GM21825 (cell line): Measurements from ENCODE around the gene DDX56.
A peak's percentile ranks its signal among the peaks of the same experiment; 100 is the strongest.
"Not testable (repeated sequence)": the region's sequence is repeated elsewhere in the genome, so short reads cannot be mapped to it uniquely, and the experiment has no call there.

Source experiments
- ATAC-seq: cut with Tn5 transposase; IDR thresholded peaks from one replicate; pipeline ENCODE4 v1.9.1; 2021; ENCODE audit warnings: mild to moderate bottlenecking, moderate library complexity; ENCODE audit not compliant: unreplicated experiment

Gene DDX56

DNA sequence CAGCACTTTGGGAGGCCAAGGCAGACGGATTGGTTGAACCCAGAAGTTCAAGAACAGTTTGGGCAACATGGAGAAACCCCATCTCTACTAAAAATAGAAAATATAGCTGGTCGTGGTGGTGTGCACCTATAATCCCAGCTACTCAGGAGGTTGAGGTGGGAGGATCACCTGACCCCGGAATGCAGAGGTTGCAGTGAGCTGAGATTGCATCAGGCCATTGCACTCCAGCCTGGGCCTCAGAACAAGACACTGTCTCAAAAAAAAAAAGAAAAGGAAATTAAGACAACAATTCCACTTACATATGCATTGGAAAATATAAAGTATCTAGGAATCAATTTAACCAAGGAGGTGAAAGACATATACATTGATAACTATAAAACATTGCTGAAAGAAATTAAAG, 25.5 kb upstream of the DDX56 start:
- no peak for ATAC-seq

DNA sequence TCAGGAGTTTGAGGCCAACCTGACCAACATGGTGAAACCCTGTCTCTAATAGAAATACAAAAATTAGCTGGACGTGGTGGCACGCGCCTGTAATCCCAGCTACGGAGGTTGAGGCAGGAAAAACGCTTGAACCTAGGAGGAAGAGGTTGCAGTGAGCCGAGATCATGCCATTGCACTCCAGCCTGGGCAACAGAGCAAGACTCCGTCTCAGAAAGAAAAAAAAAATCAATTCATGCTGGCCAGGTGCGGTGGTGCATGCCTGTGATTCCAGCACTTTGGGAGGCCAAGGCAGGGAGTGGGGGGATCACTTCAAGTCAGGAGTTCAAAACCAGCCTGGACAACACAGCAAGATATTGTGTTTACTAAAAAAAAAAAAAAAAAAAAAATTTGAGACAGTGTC, 23.5 kb upstream of the DDX56 start:
- not testable (repeated sequence) for ATAC-seq

DNA sequence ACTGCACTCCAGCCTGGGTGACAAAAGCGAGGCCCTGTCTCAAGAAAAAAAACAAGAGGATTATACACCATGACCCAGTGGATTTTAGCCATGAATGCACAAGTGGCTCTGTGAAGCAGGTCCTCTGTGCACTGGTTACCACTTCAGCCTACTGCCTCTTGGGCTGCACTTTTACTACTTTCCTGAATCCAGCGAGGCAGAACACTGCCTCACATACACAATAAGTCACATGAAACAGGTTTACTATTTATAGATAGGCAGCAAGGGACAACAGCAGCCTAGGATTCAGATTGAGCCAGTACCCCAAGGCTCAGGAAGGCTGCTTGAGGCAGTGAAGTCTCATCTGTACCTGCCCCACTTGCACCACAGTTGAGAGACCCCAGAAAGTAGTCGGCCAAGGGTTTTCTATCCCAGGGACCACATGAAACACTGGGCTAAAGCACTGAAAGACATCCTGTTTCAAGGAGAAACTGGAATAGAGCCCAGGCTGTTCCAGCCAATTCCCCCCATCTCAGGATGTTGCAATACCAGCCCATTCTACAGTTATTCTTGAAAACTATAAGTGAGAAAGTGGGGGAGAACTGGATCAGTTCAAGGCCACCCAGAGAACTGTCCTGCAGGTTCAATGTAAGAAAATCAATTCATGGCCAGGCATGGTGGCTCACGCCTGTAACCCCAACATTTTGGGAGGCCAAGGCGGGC, 22.4 kb upstream of the DDX56 start:
- ATAC-seq: no peak

DNA sequence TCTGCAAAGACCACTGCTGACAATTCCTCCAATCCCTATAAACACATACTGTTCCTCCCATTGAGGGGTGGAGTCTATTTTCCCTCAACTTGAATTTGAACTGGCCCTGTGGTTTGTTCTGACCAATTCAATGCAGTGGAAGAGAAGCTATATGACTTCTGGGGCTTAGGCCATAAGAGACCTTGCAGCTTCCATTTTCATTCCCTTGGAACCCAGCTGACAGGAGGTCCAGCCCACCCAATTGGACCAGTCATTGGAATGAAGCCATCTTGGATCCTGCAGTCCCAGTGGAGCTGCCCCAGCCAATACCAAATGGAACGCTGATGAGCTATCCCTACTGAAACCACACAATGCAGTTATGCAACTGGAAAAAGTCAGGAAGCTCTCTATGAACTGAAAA, 17.2 kb upstream of the DDX56 start:
- ATAC-seq: no peak

GRCh38 chr7:44587843-44588711, 14.4 kb upstream of the DDX56 start:
- ATAC-seq: peak; percentile 69

GRCh38 chr7:44583146-44583865, 9.6 kb upstream of the DDX56 start:
- ATAC-seq: no peak

DNA sequence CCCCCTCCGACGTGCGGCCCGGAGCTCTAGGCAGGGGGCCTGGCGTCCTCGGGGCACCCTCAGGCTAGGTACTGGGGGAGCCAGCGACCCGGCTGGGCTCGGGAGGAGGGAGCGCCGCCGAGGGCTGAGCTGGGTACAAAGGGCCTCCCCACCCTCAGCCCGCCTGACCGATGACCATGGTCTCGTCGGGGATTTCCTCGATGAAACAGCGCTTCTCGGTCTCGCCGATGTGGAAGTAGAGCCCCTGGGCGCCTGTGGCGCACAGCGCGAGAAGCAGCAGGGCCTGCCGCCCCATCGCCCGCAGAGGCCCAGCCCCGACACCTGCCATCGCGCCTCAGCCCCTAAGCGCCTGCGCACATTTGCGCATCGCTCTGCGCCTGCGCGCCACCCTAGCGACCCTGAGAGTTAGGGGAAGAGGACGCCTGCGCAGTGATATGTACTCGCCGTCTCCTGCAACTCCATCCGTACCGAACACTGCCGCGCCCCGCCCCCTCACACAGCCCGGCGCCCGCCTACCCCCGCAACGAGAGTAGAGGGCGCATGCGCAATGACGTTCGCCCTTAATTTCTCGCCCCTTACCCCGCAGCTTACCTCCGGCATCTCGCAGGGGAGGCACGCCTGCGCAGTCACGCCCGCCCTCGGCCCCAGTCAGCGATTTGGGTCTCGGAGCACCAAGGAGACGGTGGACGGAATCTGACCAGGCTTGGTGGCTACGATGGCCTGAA, 8.3 kb upstream of the DDX56 start, which contains the start of gene TMED4:
Gene TMED4 (minus strand): TSS at position 353 of the 725 bp plus-strand sequence. CDS start 25 bp downstream, at position 328.
- peak; percentile 86 for ATAC-seq

DNA sequence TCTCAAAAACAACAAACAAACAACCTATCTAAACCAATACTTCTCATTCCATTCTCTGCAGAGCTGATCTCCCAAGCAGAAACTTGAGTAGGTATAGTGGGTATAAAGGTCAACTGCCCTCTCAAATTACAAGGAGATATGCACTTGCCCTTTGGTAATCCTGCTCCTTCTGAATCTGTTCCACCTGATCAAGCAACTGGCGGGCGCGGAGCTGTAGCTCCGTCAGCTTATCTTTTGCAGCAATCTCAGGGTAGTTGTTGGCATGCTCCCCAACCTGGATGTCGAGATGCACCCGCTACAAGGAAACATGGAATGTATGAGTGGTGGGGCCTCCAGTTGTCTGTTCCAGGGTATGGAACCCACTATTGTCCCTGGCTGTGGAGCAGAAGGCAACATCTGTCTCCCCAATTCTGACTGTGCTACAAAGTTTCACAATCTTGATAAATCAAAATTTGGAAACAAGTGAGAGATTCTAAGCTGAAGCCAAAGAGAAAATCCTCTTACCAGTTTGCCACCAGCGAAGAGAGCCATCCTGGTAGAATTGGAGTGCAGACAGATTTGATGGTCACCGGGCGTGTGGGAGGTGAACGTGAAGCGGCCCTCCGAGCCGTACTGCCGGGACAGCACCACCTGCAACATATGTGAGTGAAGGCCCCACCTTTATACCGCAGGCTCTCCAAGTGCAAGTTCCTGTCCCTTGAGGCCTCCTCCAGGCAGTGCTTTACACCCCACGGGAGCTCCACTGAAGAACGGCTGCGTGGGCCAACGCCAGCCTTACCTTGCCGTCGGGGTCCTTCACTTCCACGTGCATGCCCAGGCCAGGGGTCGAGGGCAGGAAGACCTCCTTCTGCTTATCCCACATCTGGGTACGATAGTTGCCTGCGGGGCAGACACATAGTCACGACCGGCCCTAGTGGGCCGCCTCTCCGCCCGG, 7.5 kb upstream of the DDX56 start:
- ATAC-seq: peak; percentile 10

DNA sequence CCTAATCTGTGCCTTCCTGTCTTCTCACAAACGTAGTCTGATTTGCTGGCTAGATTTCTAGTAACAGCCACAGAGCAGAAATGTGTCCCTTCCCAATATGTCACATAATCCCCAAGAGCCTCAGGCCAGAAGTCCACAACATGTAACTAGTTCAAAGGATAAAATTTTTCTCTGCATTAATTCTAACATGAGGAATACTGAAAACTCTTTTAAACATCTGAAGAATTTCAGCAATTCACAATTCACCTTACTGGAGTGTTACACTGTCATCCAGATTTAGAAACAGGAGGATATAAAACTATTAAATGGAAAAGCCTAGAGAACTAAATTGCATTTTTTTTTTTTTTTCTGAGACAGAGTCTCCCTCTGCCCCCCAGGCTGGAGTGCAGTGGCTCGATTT, 2.5 kb upstream of the DDX56 start:
- ATAC-seq: no peak

- no peak for ATAC-seq
These were observed 1.3 kb upstream of the DDX56 start for GRCh38 chr7:44575054-44575453.

GRCh38 chr7:44574287-44574872, 672 bp upstream of the DDX56 start:
- ATAC-seq: no peak

DNA sequence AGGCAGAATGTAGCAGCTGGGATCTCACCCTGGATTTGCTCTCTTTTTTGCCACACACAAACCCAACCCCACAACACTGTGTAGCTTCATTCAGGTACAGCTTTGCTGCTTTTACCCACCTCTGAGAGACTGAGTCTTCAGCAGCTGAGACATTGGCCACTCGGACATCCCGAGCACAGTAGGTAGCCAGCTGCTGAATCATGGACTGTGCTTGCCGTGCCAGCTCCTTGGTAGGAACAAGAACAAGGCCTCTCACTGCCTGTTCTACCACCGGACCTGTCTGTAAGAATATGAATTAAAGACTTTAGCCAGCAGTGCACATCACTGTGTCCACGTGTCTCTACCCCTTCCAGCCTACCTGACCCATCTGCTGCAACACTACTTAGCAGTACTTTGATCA, 937 bp downstream of the DDX56 start:
- ATAC-seq: no peak

DNA sequence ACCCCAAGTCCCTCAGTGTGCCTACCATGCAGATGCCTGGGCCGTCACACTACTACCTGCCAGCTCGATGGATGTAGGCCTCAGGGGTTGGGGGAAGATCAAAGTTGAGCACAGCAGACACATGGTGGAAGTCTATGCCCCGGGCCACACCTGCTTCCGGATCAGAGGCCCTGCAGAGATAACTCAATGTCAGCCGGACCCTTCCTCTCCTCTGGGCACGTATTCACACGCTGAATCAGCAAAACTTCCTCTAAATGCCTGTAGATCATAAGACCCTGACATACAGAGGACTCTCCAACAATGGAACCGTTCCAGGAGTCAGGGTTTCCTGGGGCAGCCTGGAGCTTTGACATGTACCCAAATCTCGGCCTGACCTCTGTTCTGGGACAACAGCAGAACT, 3.7 kb downstream of the DDX56 start:
- no peak for ATAC-seq

DNA sequence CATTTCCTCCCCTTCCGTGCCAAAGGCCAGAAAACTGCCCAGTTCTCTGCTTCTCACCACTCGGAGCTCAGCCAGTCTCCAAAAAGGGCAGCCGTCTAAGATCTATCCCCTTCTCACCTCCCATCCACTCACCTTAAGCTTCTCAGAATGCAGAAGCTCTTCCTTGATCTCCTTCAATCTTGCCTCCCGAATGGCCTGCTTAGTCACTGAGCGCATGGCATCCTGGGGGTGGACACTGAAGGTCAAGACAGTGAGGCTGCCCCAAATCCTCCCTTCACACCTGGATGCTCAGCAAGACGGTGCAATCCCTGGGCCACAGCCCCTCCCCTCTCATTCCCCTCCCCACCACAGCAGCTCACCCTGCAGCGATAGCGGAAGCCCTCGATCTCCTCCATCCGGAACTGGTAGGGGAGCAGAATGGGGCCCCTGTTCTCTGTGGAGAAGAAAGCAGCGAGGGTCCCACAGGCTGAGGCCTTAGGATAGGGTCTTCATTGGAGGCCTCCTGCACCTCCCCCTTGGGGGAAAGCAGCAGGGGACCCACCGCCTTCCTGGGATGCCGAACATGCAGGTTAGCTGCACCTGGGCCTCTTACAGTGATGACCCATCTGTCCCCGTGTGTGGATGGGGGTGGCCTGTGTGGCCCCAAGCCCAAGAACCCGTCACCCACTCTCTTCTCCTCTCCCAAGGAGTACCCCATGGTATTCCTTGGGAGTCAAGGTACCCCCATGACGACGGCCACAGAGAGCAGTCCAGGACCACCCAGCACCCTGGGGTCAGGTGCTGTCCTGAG, 4.7 kb downstream of the DDX56 start:
- ATAC-seq: no peak

DNA sequence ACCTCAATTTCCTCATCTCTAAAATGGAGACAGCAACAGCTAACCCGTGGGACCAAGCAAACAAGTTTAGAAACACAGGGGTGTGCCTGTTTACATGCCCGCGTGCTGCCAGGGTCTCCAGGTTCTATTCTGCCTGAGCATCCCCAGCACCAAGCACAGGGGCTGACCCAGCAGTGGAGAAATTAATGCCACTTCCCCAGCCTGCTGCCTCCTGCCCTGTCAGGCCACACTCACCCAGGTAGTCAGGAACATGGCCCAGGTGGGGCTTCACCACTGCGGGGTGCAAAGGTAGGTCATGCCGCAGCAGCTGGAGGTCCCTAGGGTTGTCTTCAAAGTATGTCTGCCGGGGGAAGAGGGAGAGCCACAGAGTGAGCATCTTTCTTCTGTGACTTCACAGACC, 5.8 kb downstream of the DDX56 start:
- ATAC-seq: no peak

- ATAC-seq: no peak
These were observed 7.0 kb downstream of the DDX56 start for GRCh38 chr7:44566680-44567079.

- ATAC-seq: no peak
These were observed 7.7 kb downstream of the DDX56 start for GRCh38 chr7:44565795-44566559.
